Medulla oblongata (tissue), 1 donor: ENCODE measurements around the gene RNU7-1.
"Not testable (repeated sequence)": the region's sequence is repeated elsewhere in the genome, so short reads cannot be mapped to it uniquely, and the experiment has no call there.

Experiments
- DNase-seq: peaks from one replicate; pipeline ENCODE4 v3.0.0-alpha.2; 2015; ENCODE audit errors: extremely low spot score

RNU7-1 gene

GRCh38 chr12:6943722-6944380 is at the start of gene RNU7-1, which contains the start of gene C12orf57:
Gene RNU7-1 (plus strand): TSS chr12:6943816.
Gene C12orf57 (plus strand): TSS chr12:6944022. CDS start chr12:6944122, 100 bp downstream.
- no peak for DNase-seq

- DNase-seq: no peak
These were observed 49.3 kb upstream of the RNU7-1 start for GRCh38 chr12:6894321-6894720.

DNA sequence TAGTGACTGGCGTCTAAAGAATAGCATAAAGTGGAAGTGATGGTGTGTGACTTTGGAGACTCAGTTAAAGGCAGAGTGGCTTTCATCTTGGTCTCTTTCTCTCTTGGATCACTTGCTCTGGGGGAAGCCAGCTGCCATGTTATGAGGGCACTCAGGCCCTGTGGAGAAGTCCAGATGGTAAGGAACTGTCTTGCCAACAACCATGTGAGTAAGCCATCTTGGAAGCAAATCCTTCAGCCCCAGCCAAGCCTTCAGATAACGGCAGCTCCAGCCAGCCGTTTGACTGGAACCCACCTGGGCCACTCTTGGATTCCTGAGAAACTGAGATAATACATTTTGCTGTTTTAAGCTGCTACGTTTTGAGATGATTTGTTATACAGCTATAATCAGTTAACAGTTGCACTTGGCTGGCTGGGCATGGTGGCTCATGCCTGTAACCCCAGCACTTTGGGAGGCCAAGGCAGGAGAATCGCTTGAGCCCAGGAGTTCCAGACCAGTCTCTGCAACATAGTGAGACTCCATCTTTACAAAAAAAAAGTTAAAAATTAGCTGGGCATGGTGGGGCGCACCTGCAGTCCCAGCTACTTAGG is 46.7 kb upstream of the RNU7-1 start:
- DNase-seq: no peak

DNA sequence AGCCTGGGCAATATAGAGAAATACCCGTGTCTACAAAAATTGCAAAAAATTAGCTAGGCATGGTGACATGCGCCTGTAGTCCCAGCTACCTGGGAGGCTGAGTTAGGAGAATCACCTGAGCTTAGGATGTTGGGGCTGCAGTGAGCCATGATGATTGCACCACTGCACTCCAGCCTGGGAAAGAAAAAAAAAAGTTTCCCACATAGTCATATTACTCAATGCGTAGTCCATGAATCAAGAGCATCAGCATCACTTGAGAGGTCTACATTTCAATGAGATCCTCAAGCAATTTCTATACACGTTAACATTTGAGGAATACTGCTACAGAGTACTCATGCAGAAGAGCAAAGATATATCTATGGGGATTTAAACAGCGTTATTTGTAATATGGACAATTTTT is 44.2 kb upstream of the RNU7-1 start:
- DNase-seq: no peak

- DNase-seq: peak; percentile 90
These were observed 43.6 kb upstream of the RNU7-1 start for GRCh38 chr12:6899837-6900519.

- DNase-seq: no peak
These were observed 41.2 kb upstream of the RNU7-1 start for GRCh38 chr12:6902448-6902847.

GRCh38 chr12:6903722-6904121 is 39.9 kb upstream of the RNU7-1 start:
- DNase-seq: no peak

- DNase-seq: peak; percentile 98
These were observed 39.0 kb upstream of the RNU7-1 start, which contains the start of gene LRRC23 for GRCh38 chr12:6904280-6905276. Gene LRRC23 (plus strand): TSS chr12:6904822. CDS start chr12:6905634, 812 bp downstream.

DNA sequence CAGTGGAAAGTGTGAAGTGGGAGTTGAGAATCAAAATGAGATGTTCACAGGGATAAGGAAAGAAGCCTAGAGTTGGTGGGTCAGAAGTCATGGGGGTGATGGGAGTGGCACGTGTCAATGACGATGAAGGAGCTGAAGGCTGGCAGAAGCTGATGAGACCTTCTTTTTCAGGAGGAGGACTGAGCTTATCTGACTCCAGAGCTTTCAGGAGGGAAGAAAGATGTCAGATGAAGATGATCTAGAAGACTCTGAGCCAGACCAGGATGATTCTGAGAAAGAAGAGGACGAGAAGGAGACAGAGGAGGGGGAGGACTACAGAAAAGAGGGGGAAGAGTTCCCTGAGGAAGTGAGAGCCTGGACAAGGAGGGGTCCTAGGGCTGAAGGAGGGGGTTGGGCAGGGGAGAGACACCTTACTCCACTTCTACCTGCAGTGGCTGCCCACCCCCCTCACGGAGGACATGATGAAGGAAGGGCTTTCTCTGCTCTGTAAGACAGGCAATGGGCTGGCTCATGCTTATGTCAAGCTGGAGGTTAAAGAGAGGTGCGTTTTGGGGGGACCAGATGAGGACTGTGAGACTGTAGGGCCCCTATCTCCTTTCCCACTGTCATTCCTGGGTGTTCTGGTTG is 38.1 kb upstream of the RNU7-1 start:
- no peak for DNase-seq

DNA sequence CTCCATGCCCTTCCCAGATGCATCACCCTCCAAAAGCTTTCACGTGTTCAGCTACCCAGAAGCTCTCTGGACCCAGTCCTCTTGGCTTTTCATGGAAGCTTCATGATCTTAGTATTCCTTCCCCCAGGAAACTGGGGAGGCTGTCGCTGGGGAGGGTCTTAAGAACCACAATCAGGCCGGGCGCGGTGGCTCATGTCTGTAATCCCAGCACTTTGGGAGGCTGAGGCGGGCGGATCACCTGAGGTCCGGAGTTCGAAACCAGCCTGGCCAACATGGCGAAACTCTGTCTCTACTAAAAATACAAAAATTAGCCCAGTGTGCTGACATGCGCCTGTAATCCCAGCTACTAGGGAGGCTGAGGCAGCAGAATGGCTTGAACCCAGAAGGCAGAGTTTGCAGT is 35.5 kb upstream of the RNU7-1 start:
- not testable (repeated sequence) for DNase-seq

GRCh38 chr12:6909421-6910145 is 34.0 kb upstream of the RNU7-1 start:
- no peak for DNase-seq

- no peak for DNase-seq
These were observed 31.3 kb upstream of the RNU7-1 start for GRCh38 chr12:6912164-6912935.

- DNase-seq: peak; percentile 83
These were observed 29.2 kb upstream of the RNU7-1 start, which contains the start of gene ENO2 for GRCh38 chr12:6914246-6914946. Gene ENO2 (plus strand): TSS chr12:6914580. CDS start chr12:6915833, 1,253 bp downstream.

DNA sequence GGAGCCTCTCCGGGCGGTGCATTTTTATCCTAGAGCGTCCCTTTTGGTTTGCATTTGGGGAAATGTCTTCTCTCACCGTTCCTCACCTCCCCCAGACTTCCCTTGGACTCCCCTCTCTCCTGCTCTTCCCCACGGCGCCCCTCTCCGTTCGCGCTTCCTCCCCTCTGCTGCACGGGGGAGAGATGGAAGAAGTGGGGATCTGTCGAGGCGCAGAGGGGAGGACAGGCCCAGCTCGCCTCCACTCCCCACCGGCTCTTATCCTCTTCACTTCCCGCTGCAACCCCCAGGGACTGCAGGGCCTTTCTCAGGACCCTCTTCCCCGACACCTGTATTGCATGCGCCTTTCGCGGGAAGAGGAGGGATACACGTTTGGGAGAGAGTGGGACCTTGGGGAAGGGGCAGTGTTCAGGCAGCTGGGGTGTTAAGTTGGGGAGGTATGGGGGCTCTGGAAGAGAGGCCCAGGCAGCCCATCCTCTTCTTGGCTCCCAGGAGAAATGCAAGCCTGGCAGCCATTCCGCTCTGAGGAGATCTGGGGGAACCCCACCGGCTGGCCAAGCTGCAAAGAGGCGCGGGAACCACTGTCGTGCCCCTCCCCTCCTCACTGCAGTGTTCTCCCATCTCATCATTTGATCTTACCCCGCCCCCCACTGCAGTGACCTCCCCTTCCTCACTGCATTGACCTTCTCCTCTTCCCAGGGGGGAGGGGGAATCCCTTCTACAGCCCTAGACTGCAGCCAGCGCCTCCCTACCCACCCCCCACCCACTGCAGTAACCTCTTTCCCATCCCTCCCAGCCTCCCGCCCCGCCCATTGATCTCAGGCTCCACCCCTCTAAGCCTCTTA is 28.4 kb upstream of the RNU7-1 start:
- DNase-seq: no peak

GRCh38 chr12:6915789-6916285 is 27.8 kb upstream of the RNU7-1 start:
- DNase-seq: no peak

- no peak for DNase-seq
These were observed 27.0 kb upstream of the RNU7-1 start for GRCh38 chr12:6916426-6917200.
